Dedifferentiated amniotic fluid mesenchymal stem cell (primary cell): ENCODE data around the gene PCDH8.
"Not testable (repeated sequence)": the region's sequence is repeated elsewhere in the genome, so short reads cannot be mapped to it uniquely, and the experiment has no call there.

Source experiments
- DNase-seq: peaks from one replicate; pipeline ENCODE4 v3.0.0-alpha.2; 2016; ENCODE audit errors: extremely low spot score

PCDH8 gene

DNA sequence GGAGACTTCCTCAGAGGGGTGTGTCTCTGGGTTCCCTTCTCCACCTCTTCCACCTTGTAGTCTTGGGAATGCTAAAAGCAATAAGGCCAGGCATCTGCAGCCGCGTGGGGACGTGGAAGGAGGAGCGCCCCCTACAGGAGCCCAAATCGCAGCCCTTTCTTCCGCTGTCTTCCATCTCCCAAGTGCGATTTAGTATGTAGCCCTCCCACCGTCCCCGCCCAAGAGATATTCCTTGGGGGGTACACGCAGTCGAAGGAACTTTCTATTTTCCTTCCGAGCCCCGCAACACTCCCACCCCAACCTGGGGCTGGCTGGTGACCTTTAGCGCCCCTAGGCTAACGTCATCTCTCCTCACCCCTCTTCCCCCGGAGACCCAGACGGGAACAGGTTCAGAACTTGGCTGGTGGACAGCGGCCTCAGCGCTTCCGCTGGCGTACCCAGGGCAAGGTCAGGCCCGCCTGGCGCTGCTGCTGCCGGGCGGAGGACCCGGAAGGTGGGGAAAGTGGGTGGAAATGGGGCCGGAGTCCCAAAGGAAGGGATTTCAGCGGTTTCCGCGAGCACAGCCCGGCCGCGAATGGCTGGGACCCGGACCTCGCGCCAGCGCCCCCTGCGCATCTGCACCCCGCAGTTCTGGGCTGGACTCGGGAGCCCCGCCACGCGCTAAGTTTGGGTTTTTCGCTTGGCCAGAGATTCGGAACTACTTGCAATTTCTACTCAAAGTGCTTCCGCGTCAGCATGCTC, 2.1 kb upstream of the PCDH8 start:
- no peak for DNase-seq

GRCh38 chr13:52850072-52850395, 1.6 kb upstream of the PCDH8 start:
- DNase-seq, result no peak

- no peak for DNase-seq
Observed at GRCh38 chr13:52849291-52850071, 1.0 kb upstream of the PCDH8 start.

DNA sequence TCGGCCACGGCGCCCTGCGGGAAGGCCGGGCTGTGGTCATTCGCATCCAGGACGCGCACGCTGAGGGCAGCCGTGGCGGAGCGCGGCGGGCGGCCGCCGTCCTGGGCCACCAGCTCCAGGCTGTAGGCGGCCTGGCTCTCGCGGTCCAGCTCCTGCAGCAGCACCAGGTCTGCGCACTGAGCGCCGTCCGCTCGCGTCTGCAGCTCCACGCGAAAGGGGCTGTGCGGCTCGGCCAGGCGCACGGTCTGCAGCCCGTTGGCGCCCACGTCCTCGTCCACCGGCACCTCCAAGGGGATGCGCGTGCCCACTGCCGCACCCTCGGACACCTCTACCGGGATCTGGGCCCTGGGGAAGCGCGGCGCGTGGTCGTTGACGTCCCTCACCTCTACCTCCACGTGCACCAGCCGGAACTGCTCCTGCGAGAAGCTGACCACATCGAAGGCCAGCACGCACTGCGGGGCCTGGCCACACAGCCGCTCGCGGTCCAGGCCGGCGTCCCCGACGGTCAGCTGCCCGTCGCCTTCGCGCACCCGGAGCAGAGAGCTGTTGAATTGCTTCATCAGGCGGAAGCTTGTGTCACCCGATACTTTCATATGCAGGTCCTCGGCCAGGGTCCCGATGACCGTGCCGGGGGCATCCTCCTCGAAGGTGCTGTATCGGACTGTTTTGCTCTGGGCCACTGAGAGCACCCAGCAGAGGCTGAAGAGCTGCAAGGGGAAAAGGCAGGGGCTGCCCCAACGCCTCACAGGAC, 583 bp downstream of the PCDH8 start:
- DNase-seq, result no peak

- DNase-seq, result no peak
Observed at GRCh38 chr13:52847322-52847681, 1.1 kb downstream of the PCDH8 start.

DNA sequence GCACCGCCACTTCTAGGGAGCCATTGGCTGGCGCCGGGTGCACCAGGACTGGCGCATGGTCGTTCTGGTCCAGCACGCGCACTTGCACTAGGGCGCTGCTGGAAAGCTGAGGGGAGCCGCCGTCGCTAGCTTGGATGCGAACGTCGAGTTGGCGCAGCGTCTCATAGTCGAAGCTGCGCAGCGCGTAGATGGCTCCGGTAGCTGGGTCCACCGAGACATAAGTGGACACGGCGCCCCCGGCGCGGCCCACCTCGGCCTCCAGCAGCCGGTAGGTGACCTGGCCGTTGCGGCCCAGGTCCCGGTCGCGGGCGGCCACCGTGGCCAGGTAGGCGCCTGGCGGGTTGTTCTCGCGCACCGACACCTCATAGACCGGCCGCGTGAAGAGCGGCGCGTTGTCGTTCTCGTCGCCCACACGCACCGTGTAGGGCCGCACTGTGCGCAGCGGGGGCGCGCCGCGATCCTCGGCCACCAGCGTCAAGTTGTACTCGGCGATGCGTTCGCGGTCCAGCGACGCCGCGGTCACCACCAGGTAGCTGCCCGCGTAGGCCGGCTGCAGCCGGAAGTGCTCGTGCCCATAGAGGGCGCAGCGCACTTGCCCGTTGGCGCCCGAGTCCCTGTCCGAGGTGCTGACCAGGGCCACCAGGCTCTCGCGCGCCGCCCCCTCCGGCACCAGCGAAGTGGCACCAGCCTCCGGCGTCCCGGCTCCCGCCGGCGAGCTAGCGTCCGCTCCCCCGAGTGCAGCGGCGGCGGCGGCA, 1.7 kb downstream of the PCDH8 start:
- no peak for DNase-seq

GRCh38 chr13:52845766-52846566, 2.5 kb downstream of the PCDH8 start:
- DNase-seq, result no peak

GRCh38 chr13:52845334-52845761, 3.1 kb downstream of the PCDH8 start:
- DNase-seq, result no peak

GRCh38 chr13:52844836-52845235, 3.6 kb downstream of the PCDH8 start:
- DNase-seq, result no peak

DNA sequence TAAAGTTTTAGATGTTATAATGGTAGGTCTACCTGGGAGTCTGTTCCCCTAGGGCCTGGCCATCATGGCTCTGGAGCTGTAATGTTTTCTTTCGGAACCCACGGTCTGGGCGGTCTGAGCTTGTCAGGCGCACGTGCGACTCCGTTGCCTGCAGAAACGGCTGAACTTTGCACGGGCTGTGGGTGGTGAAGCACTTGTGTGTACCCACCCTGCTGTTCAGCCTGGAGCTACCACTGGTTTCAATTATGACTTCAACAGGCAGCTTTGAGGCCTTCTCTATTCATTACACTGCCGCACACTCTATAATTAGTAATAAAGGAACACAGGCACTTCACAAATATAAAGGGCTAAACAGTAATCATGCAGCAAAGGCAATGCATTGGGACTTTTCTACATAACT, 6.0 kb downstream of the PCDH8 start:
- DNase-seq, result no peak

DNA sequence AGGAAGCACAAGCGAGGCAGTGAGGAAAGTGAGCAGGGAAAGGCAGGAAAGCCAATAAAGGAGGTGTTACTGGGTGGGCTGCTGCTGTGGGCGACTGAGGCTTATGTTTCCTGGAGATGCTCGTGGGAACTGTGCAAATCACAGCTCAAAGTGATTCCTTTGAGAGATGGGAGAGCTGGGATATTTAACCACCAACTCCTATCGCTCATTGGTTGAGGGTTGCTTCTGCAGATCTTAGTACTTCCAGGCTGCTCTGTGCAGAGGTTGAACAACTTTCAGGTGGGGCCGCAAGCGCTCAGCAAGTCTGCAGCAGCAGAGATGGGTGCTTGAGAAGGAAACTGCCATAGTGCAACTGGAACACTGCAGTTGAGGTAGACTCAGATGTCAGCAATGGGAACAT, 8.4 kb downstream of the PCDH8 start:
- no peak for DNase-seq

- no peak for DNase-seq
Observed at GRCh38 chr13:52838433-52839107, 9.9 kb downstream of the PCDH8 start.

DNA sequence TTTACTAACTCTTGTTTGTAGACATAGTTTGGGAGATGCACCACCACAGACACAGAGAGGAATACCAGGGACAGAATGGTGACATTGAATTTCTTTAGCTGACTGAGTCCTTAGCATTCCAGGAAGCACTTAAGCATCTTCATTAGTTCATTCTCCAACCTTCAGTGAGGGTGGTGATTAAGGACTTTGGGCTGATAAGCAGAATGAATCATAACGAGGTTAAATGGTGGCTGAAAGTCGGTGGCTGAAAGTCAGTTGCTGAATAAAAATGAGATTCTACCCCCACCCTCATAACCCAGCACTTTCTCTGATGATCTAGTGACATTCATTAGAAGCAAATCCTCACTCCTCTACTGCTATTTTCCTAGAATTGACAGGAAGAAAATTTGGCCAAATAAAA, 10.6 kb downstream of the PCDH8 start:
- DNase-seq, result no peak

GRCh38 chr13:52835071-52835839, 13.2 kb downstream of the PCDH8 start:
- no peak for DNase-seq

DNA sequence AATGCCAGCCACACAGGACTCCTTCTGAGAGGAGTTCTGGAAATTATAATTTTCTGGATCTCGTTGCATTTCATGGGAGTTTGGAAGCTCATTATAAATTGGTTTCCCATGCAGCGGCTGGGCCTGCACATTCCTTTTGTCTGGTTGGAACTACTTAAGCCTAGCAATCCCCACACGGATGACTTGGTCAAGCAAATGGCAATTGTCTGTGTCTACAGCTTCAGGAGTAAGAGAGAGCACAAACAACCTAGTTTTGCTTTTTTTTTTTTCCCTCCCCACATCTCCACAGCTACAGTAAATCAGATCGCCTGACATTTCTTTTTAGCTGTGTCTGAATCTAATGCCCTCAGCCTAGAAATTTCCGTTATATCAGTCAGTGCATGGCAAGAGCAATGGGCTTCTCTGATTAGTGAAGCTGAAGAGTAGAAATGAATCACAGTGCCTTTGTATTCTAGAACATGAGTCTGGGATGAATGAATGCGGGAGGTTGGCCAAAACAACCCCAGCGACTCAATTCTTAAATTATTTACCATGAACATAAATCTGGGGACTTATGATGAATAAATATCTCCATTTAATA, 15.1 kb downstream of the PCDH8 start:
- DNase-seq, result no peak

DNA sequence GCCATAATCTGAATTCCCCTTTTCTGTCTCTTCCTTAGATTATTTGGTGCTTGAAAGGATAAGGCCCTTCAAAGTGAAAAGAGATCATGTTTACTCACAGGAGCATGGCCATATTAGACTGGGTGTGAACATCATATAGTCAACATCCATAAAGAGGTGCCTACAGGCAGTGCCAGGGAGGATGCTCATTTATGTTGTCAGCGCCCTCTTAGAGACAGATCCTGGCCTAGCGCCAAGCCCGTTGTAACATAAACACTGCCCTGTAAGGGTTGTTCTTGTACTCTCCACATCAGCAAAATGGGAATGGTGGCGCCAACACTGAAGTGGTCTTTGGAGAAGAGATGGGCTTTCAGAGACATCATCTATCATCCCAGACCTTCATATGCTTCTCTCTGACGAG, 16.1 kb downstream of the PCDH8 start:
- no peak for DNase-seq

- no peak for DNase-seq
Observed at GRCh38 chr13:52830946-52831345, 17.5 kb downstream of the PCDH8 start.

DNA sequence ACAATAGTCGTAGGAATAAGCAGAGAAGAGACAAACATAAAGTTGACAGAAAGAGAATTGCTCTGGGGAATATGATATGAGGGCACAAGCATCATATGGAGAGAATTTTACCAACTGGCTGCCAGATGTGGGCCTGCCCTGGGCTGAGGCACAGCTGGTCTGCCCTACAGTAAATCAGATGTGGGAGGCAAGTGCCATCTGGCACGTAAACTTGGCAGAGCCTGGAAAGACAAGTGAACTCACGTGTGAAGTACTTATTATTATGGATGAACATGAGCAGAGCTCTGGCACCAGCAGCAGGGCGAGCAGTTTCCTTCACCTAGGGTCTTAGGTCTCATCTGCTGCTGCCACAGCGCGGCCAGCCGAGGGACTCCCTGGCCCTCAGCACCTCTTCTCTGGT, 20.6 kb downstream of the PCDH8 start:
- DNase-seq, result no peak

DNA sequence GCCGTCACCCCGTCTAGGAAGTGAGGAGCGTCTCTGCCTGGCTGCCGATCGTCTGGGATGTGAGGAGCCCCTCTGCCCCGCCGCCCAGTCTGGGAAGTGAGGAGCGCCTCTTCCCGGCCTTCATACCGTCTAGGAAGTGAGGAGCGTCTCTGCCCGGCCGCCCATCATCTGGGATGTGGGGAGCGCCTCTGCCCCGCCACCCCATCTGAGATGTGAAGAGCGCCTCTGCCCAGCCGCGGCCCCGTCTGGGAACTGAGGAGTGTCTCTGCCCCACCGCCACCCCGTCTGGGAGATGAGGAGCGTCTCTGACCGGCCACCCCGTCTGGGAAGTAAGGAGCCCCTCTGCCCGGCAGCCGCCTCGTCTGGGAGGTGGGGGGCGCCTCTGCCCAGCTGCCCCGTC, 30.6 kb downstream of the PCDH8 start:
- not testable (repeated sequence) for DNase-seq

DNA sequence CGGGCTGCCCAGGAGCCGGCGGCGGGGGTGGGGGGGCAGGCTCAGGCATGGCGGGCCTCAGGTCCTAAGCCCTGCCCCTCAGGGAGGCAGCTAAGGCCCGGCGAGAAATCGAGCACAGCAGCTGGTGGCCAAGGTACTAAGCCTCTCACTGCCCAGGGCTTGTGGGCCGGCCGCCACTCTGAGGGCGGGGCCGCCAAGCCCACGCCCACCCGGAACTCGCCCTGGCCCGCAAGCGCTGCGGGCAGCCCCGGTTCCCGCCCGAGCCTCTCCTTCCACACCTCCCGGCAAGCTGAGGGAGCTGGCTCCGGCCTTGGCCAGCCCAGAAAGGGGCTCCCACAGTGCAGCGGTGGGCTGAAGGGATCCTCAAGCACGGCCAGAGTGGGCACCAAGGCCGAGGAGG, 33.1 kb downstream of the PCDH8 start:
- no peak for DNase-seq
